Liver (tissue), 3 donors: ENCODE data around the gene ACAD9.

Experiments used
- CTCF ChIP-seq: fragments of 150-350 bp; IDR thresholded peaks from 2 replicates; pipeline ENCODE4 v1.5.1; 2017; ENCODE audit warnings: improper control_type of control experiment, low read depth, low read length; ENCODE audit not compliant: missing input control
- GABPA ChIP-seq, 2 donors: IDR thresholded peaks in 1 of 2; conservative IDR thresholded peaks in 1 of 2; 2 replicates each; pipeline ENCODE4 v1.6.1; 2016; ENCODE audit warnings: antibody characterized with exemption in 2 of 2, mild to moderate bottlenecking in 1 of 2, moderate library complexity in 1 of 2
- JUND ChIP-seq, 2 donors: IDR thresholded peaks; 2 replicates each; pipeline ENCODE4 v1.6.1; 2016; ENCODE audit warnings: antibody characterized with exemption in 2 of 2
- RAD21 ChIP-seq, 2 donors: IDR thresholded peaks; 2 replicates each; pipeline ENCODE4 v1.6.1; 2016; ENCODE audit warnings: antibody characterized with exemption in 2 of 2, mild to moderate bottlenecking in 2 of 2
- TAF1 ChIP-seq: conservative IDR thresholded peaks from 2 replicates; pipeline ENCODE4 v1.6.1; 2016; ENCODE audit warnings: antibody characterized with exemption, mild to moderate bottlenecking
- ZBTB33 ChIP-seq: IDR thresholded peaks from 2 replicates; pipeline ENCODE4 v1.6.1; 2016; ENCODE audit warnings: antibody characterized with exemption
- donor health status: healthy.
- donor health status: healthy.

- TF ChIP-seq CTCF (no peak), TAF1 (no peak), JUND (IDR thresholded peaks at IDR 0.05) (no peak), GABPA (IDR thresholded peaks at IDR 0.05 in 1 of 2, conservative IDR thresholded peaks at IDR 0.05 in 1 of 2) (no peak), ZBTB33 (no peak), RAD21 (IDR thresholded peaks at IDR 0.05) (no peak)
Observed at GRCh38 chr3:128910006-128910405, 30.6 kb downstream of the ACAD9 start.
